GM19467 (cell line): ENCODE measurements around the gene DAPK2.
A peak's percentile ranks its signal among the peaks of the same experiment; 100 is the strongest.
"Not testable (repeated sequence)": the region's sequence is repeated elsewhere in the genome, so short reads cannot be mapped to it uniquely, and the experiment has no call there.

ENCODE experiments used
- ATAC-seq: cut with Tn5 transposase; IDR thresholded peaks from one replicate; pipeline ENCODE4 v1.9.1; 2021; ENCODE audit warnings: mild to moderate bottlenecking, moderate library complexity; ENCODE audit not compliant: unreplicated experiment

Gene DAPK2

GRCh38 chr15:64058279-64058678, 12.0 kb upstream of the DAPK2 start:
- ATAC-seq: no peak

GRCh38 chr15:64053674-64054073, 7.4 kb upstream of the DAPK2 start:
- ATAC-seq: not testable (repeated sequence)

DNA sequence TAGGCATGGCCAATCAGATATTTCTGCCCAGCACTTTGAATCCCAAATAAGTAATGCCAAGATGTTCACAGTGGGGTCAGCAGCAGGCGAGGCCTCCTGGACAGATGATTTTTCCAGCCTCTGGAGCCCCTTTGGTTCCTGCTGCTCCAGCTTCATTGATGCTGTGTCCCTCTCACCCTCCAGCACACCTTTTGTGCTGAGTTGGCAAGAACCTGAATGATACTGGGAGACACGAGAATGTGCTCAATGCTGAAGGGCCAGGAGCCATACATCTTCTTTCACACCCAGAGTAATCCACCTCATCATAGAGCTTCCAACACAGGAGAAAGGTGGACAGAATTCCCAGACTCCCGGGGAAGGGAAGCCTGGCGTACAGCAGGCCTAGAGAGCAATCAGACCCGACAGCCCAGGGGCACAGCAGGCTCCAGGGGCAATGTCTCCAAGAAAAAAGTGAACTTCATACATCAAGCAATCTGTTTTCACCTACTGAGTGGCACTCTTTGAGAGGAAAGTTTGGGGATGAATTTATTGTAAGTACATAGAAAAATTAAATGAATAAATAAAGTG, 6.7 kb upstream of the DAPK2 start:
- no peak for ATAC-seq

DNA sequence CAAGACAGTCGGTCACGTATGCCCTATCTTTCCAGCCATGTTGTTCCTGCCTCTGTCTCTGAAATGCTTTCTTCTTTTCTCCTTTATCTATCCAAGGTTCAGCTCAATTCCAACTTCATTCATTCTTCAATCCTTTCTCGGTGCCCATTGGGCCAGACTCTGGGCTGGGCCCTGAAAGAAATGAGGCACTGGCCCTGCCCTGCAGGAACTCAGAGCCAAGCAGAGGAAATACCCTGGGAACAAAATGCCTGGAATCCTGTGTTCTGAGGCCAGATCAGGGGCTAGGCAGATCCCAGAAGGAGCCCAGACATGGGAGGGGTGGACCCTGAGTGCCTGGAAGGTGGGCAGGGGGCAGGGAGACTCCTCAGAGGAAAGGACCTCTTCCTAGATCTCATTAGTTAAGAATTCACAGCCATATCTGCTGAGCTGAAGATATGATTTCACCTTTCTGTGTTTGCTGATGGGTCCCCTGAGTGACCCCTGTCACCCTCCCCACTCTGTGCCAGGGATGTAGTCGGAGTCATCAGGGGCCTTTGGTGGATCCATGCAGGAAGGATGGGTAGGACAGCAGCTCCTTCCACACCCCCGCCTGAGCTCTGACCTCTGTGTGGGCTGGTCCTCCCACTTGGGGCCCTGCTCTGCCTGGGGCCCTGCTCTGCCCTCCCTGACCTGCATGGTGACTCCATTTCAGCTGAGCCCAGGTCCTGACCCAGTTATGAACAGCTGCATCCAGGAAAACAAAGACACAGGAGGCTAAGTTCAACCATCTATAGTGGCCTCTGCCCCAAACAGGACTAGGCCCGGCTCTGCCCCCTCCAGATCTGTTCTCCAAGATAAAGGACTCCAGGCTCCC, 5.3 kb upstream of the DAPK2 start:
- no peak for ATAC-seq

GRCh38 chr15:64051093-64051402, 4.8 kb upstream of the DAPK2 start:
- ATAC-seq: no peak

GRCh38 chr15:64050281-64051092, 4.2 kb upstream of the DAPK2 start:
- no peak for ATAC-seq

DNA sequence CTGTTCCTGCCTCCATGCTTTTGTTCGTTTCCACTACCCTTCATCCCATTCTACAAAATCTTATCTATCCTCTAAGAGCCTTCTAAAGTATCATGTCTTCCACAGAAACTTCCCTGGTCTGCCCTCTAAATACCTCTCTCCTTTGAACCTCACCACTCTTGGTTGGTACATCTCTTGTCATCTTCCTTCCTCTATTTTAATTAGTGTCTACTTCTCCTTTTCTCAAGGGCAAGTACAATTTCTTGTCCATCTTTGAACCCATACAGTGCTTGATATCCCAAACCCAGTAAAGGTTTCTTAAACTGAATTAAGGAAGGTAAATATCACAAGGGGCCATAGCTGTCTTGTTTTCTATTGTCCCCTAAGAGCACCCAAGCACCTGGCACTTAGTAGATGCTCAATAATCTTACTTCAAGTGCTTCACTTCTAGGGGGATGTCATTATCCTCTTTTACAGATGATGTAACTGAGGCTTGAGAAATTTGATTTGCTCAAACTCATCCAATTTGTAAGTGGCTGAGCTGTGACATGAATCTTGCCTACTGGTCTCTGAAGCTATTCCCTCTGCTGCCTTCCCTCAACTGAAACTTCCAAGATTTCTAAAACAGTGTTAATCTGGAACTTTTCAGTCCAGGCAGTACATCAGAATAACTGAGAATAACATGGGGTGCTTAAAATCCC, 2.6 kb upstream of the DAPK2 start:
- no peak for ATAC-seq

- peak; percentile 15 for ATAC-seq
Observed at GRCh38 chr15:64045774-64046420, 388 bp downstream of the DAPK2 start.

GRCh38 chr15:64045101-64045435, 1.2 kb downstream of the DAPK2 start:
- ATAC-seq: no peak

DNA sequence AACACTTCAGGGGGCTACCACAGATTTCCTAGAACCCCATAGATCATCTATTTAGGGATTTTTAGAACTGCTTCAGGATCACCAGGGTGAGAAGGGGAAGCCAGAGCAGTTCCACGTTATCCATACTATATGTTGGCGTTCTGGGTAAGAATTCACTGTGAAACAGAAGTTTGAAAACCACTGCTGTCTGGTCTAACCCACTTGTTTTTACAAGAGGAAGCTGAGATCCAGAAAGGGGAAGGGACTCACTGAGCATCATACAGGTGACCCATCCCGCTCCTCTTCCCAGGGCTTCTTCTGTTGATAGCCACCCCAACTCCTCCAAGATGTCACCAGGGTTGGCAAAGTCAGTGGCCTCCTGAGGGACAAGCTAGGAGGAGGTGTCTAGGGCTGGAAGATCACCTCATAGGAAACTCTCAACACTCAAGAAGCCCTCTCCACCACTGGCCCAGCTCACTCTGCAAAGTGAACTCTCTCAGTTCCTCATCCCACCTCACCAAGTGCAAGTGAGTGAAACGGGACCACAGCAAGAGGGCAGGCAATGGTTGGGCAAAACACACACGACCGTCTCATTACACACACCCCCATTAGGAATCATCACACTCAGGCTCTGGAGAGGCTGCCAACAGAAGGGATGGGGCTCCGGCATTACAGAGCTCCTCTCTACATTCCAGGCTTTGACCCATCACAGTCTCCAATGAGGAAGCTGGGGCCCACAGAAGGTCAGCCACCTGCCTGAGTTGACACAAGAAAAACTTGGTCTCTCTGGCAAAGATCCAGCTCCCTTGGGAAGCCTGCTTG, 1.8 kb downstream of the DAPK2 start:
- no peak for ATAC-seq

DNA sequence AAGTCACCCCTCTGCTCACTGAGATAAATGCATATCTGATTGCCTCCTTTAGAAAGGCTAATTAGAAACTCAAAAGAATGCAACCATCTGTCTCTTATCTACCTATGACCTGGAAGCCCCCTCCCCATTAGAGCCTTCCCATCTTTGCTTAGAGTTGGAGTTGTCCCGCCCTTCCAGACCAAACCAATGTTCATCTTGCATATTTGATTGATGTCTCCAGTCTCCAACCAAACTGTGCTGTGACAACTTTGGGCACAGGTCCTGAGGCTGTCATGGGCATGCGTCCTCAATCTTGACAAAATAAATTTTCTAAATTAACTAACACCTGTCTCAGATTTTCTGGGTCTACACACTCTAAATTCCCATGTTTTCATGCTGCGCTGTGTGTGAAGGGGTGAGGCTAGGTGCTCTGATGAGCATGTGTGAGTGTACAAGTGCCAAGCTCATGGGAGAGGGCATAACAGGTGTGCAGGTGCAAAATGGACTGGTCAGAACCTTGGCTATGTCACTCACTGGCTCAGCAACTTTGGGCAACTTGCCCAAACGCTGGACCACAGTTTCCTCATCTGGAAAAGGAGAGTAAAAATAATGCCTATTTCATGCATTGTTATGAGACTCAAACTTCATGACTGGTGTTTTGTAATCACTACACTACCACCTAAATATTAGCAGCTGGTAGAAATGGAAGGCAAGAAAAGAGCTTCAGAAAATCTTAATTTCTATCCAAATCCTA, 7.2 kb downstream of the DAPK2 start:
- no peak for ATAC-seq

DNA sequence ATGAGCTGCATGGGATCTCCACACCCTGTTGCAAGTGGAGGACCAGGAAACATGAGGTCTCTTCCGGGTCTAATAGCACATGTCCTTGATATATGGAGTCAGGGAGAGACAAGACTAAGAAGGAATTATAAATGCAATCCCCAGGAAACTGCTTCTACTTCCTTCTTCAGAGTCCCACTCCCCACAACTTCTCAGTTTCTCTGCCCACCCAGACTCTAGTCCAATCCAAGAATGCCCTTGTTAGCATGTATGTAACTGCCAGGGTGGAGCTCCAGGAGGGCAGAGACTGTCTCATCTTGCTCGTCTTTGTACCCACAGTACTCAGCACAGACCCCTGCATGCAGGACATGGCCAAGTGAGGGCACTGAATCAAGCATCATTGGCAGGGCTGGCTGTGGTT, 8.3 kb downstream of the DAPK2 start:
- ATAC-seq: no peak

DNA sequence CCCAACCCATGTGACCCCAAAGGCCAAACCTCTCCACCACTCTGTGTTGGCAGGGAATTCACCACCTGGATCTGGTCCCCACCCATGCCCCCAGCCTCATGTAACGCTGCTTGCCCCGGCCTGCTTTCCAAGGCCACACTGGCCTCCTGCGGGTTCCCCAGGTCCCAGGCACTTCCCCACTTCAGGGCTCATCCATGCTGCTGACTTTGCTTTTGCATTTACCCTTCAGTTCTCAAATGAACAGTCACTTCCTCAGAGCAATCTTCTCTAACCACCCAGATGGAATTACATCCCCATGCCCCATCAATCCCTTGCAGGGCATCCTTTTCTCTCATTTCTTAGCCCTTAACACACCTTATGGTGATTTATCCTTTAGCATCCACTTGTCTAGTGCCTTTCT, 9.2 kb downstream of the DAPK2 start:
- no peak for ATAC-seq

DNA sequence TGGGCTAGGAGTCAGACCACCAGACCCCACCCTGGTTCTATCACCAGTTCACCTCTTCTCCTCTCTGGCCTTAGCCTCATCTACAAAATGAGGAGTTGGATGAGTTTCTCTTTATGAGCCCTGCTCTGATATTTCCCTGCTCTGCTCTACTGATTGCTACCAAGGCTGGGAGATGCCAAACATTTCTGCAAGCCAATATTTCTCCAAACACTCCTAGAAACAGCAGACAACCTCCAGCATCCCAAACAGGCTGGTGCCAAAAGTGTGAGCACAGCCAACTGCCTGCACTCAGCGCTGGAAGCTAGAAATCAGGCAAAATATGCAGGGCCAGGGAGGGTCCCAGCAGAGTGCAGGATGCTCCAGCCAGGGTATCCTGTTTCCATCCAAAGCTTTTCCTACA, 10.8 kb downstream of the DAPK2 start:
- ATAC-seq: no peak

DNA sequence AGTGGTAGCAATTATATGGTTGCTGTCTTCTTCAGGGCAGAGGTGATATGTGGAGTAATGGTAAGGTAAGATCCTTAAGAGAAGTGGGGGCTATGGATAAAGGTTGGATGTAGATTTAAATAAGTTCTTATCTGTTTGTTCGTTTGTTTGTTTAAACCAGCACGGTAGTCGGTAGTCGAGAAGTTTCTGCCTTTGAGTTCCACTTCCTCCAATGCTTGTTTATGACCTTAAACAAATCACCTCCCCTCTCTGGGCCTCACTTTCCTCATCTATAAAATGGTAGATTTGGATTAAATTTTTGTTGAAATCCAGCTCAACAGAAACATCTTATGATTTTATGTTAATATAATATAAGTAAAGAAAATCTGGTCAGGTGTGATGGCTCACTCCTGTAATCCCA, 11.8 kb downstream of the DAPK2 start:
- ATAC-seq: no peak

DNA sequence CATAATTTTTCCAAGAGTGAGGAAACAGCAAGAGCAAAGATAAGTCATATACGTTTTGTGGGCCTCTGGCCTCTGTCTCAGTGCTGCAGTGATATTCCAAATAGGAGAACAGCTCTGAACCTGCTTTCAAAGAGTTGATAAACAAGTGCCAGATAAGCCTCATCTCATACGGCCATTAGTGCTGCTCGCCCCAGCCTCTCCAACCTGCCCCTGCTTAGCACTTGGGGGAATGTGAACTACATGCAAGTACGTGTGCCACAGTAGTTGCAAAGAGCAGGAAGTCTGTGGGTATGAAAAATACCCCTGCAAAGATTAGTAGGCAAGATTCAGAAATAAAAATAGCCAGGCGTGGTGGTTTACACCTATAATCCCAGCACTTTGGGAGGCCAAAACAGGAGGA, 14.0 kb downstream of the DAPK2 start:
- no peak for ATAC-seq

GRCh38 chr15:64030123-64030522, 16.2 kb downstream of the DAPK2 start:
- ATAC-seq: no peak

GRCh38 chr15:64029633-64030032, 16.7 kb downstream of the DAPK2 start:
- ATAC-seq: no peak

DNA sequence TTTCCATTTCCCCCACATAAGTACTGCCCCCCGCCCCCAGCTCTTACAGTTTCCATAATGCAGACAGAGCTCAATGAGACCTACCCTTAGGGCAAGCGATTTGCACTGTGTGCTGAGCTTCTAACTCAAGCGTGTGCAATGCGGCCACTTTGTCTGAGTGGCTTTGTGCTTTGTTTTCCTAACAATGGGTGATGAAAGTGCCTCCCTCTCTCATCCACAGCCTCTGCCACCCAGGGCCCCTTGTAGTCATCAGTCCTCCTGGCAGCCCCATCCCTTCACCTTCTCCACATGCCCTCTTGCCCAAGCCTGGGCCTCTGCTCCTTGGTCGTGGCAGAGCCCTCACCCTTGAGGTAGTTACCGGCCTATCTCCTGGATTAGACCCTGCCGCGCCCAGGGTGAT, 17.2 kb downstream of the DAPK2 start:
- no peak for ATAC-seq

GRCh38 chr15:64026591-64026990, 19.7 kb downstream of the DAPK2 start:
- ATAC-seq: no peak
